ENCODE data around the gene SIDT2.

The SIDT2 gene

DNA sequence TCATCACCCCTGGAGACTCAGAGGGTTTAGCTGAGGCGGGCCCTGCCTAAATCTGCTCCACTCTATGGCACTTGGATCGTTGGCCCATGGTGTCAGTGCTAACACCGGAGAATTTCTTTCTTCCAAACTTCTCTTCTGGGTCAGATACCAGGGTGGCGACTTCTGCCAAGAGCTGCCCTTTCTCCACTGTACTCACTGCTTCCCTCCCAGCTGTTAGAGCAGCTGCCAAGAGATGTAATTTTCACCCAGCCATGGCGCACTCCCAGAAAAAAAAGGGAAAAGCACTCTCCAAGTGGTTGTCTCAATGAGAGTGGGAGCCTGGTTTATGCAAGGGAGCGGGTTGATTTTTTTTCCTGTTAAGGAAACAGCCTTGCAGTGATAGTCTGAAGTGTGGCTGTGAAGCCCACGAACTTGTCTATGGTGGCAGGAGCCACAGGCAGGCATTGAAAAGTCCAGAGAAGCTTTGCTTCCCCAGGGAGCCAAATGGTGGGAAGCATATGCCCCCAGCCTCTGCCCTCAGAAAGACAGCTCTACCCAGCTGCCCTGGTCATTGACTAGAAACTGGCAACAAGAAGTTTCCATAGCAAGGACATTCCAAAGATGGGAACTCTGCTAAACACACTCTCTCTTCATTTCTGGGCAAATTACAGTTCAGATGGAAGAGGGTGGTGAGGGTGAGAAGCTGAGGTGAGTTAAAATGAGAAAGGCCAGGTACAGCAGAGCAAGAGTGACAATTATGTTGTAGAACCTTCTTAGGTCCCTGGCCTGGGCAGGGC, 42.6 kb downstream of the SIDT2 start:
- no peak for DNase-seq (ENCODE audit: low read depth in 2 of 2)

DNA sequence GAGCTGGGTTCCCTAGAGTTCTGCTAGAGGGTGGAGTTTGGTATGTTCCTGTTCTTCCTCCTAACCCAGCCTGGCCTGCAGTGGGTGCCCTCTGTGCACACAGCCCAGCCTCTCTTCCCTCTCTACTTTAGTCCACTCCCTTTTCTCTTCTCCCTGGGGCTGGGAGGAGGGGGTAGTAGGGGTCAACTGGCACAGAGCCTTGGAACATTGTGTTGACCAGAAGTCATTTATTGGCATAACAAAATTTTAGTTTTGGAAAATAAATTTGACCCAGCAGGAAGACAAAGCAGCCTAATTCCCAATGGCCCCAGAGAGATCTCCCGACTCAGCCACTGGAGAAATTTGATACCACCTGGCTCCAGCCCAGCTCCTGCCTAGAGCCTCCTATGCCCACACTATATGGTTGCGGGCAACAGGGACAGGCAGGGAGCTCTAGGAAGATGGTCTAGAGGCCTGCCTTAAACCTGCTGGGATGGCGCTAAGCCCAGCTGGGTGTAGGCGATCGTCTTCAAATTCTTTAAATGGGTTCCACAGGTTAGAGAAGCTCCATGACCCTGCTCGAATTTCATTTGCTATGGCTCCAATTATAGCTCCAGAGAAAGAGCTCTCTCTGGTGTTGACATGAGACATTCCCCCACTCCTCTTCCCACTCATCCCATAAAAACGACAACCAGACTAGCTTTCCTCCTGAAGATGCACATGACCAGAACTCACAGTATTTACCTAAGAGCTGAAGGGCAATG, 43.4 kb downstream of the SIDT2 start:
- DNase-seq (ENCODE audit: low read depth in 2 of 2) = no peak

DNA sequence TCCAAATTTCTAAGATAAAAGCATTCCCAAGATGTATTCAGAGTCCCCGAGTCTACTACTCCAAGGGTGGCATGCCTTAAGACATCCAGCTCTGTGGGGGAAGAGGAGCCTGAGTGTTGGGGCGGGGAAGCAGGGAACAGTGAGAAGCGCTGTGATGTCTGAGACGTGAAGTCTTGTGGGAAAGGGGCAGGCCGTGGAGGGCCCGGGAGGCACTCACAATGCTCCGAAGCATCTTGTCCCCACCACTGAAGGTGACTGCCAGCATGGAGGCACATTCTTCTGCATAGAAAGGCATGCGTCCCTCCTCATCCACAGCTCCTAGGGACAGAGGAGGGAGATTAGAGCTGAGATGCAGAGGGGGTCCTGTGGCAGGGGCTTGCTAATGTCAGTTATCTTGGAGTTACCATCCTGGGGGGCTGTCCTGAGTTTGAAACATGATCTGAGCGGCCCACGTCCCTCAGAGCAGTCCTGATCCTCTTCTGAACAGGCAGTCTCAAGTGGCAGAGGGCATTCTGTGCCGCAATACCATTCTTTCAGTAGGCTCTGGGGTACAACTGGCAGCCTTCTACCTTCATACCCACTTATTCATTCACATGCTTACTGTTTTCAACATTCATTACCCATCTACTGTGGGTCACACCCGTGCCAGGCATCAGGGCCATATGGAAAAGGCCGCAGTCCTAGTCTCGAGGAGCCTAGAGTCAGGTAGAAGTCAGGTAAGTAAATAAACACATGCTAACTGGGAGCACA, 44.6 kb downstream of the SIDT2 start:
- DNase-seq (ENCODE audit: low read depth in 2 of 2) = no peak

DNA sequence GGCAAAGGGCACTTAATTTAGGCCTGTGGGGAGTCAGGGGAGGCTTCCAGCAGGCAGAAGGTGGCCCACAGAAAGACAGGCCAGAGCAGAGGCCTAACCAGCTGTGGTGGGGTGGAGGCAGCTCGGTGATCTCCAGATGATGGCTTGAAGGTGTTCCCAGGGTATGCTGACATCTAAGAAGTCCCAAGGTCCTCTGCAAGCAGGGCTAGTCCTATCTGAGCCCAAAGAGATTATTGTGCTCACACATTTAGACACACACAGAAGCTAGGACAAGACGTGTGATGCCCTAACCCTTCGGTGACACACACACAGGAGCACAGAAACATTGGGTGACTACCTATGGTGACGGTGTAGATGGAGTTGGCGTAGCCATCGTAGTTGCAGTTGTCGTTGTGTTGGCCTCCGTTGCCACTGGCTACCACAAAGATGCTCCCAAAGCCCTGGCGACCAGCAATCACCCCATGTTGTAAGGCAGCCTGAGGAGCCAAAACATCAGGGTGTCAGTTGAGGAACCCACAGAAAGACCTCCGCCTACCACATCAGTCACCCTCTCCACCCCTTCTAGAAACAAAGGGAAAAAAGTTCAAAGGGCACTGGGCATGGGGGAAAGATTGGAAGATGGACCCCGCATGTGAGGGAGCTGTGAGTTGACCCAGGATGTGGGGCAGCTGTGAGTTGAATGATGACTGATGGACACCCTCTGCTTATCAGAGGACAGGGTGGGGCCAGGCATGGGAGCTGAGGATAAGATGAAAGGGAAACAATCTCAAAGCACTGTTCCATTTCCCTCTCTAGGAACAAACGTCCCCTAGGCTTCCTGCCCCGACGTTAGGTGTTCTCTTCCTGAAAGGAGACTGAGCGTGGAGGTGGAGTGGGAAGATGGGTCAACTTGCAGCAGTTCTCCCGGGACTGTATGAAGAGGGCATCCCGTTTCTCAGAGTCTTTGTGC, 45.5 kb downstream of the SIDT2 start:
- DNase-seq (ENCODE audit: low read depth in 2 of 2) = no peak

DNA sequence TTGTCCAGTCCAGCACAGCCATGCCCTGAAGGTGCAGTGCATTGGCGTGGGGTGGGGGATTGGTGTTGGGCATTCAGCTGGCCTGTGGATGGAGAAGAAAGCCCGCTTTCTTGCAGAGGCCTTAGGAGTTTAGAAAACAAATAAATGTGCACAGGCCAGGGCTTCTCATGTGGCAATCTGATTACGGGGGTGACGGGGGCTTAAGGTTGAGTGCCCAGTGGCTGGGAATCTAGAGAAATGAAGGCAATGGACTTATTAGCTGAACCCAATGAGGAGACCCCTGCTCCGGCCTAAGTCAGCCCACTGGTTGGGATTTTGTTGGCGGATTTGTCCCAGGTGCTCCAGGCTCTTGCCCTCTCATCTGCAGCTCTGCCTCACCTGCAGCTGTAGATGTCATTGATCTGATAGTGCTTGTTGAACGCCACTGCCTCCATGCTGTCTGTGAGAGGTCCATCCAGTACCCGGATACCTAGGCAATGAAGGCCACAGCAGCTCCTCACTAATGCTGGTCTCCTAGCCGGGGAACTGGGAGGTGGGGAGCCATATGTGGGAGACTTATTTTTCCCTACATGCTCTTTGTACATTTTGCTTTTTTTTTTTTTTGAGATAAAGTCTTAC, 47.1 kb downstream of the SIDT2 start:
- DNase-seq (ENCODE audit: low read depth in 2 of 2) = no peak

DNA sequence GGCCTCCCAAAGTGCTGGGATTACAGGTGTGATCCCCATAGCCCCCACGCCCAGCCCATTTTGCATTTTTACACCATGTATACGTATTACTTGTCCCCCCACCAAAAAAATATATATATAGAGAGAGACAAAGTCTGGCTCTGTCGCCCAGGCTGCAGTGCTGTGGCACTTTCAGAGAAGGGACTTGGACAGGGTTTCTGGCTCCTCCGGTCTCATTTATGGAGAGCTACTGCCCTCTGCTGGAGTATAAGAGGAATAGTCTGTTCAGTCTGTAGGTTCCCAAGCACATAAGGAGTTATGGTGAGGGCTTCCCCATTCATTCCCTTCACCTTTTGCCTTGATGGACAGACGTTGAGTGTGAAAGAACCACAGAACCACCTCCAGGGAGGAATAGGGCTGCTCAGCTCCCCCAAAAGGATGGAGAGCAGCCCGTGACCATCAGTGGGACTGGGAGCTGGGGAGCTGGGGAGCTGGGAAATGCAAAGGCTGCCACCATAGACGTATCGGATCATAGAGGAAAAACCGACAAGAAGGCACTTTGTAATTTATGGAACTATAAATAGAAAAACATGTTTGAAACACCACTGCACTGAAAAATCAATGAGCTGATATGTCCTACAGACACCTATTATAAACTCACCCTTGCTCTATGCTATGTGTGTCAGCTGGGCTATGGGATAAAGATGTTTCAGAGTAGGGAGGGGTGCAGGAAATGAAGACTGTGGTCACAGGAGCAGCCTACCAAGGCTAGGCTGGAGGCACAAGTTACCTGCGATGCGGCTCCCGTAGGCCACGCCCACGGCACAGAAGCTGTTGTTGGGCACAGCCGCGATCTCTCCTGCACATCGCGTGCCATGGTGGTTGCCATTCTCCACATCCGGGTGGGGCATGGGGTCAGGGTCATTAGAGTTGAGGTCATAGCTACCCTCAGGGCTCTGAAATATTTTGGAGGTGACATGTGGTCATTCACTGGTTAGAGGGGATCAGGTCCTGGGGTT, 48.1 kb downstream of the SIDT2 start:
- DNase-seq (ENCODE audit: low read depth in 2 of 2) = peak in 1 of 2 donors; percentile 29

DNA sequence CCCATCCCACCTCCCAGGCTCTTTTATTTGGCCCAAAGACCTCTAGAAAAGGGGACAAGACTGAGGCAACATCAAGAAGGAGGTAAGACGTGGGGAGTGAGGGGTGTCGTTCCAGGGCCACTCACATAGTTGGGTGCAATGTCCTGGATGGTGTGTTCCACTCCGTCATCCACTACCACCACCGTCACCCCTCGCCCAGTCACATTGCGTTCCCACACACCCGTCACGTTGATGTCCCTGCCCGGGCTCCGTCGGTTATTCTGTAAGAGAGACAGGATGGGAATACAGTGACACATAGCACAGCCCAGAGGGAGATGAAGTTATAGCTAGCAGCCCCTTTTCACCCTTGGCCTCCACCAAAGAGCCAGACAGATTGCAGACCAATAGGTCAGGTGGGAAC, 49.5 kb downstream of the SIDT2 start:
- DNase-seq (ENCODE audit: low read depth in 2 of 2) = no peak

DNA sequence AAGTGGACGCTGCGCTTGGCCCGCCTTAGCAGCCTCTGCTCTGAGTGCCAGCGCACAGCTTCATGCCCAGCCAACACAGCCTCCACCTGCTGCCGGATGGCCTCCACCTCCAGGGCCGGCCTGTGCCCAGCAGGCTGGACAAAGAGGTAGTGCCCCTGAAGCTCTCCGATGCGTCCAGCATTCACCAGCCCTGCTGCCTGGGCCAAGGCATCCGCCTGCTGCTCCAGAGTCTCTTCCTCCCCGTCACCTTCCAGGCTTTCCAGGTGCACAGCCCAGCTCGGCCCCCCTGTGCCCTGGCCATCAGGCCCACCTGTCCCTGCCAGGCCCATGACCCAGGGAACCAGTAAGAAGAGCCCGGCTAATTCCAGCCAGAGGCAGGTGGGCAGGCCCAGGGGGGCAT, 50.9 kb downstream of the SIDT2 start:
- DNase-seq (ENCODE audit: low read depth in 2 of 2) = no peak

DNA sequence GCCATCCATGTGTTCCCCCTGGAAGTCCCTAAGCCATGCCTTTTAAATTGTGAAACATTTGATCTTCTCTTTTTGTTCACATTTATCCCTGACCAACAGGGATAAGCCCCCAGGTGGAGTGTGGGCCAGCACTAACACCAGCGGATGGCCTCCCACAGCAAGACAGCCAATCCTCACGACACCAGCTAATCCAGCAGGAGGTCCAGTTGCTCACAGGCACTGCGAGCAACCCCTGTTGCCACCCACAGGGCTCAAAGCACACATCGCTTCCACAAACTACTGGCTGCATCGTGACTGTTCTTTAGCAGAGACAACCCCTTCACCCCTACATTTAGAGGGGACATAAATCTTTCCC, 51.4 kb downstream of the SIDT2 start:
- DNase-seq (ENCODE audit: low read depth in 2 of 2) = no peak

DNA sequence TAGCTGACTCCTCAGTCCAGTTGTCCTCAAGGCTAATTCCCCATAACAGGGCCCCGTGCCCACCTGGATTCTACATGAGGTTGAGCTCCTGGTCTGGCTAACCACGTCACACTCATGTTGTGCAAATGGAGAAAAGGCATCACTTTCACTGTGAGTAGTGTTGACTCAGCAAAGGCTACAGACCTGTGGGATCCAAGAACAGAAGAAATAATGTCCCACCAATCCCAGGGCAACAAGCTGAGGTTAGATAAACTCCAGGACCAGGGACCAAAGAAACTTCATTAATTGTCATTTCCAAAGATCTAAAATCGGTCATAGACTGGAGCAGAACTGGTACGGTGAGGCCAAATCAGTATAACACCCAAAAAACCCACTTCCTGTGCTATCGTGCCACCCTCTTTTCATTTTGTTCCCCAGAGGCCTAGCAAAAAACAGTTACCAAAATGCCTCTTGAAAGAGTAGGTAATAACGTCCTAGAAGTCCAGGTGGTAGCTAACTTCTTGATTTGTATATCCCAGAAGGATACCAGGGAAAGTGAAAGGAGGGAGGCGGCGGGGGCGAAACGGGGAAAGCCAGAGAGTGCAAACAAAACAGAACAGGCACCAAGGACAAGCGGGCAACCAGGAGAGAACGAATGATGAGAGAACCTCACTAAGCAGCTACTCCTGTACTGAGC, 51.9 kb downstream of the SIDT2 start:
- peak in 1 of 2 donors; percentile 22 for DNase-seq (ENCODE audit: low read depth in 2 of 2)

DNA sequence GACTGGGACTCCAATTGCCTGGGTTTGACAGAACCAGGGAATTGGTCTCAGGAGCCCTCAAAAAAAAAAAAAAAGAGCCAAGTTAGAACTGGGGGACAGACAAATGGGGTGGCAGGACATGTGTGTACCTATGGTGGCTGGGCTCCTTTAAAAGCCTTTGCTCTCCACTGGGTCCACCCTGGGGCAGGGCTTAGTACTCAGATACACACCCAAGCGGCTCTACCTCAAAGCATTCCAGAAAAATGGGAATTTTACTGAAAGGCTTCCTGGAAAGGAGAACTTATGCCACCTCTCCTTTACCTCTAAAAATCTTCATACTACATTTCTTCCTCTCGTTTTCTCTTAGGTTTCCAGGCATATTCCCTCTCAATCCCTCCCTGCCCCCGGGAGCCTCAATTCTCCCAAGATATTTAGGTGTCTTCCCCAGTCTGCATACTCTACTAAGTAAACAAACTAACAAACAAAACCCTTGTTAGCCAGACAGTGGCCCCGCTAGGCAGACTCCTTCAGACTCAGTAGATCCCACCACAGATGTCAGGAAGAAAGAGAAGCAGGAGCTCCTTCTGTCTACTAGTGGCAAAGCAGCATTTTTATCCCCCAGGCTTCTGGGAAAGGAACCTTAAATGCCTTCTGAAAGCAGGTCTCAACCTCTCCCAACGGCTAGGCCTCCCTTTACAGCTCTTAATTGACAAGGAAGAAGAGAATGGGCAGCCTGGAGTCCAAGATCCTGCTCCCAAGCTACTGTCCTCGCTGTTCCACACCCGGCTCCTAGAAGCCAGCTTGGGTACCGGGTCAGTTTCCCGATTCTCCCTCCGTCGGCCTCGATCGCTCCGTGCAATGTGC, 52.7 kb downstream of the SIDT2 start:
- DNase-seq (ENCODE audit: low read depth in 2 of 2) = no peak

DNA sequence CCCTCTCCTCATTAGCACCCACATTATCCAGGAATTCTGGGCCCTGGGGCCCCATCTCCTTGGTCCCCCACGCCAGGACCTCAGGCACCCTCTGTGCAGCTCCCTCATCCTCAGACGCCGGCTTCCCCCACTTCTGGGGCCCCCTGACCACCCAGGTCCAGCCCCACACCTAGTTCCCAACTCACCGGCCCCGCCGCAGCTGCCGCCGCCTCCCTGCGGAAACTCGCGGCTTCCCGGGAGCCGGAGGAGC, 53.2 kb downstream of the SIDT2 start, which contains the start of gene PCSK7:
Gene PCSK7, minus strand, starts transcription at position 232 of the 250 bp plus-strand sequence. CDS start 2,229 bp downstream, outside the sequence.
- DNase-seq (ENCODE audit: low read depth in 2 of 2) = peak in 1 of 2 donors; percentile 43

DNA sequence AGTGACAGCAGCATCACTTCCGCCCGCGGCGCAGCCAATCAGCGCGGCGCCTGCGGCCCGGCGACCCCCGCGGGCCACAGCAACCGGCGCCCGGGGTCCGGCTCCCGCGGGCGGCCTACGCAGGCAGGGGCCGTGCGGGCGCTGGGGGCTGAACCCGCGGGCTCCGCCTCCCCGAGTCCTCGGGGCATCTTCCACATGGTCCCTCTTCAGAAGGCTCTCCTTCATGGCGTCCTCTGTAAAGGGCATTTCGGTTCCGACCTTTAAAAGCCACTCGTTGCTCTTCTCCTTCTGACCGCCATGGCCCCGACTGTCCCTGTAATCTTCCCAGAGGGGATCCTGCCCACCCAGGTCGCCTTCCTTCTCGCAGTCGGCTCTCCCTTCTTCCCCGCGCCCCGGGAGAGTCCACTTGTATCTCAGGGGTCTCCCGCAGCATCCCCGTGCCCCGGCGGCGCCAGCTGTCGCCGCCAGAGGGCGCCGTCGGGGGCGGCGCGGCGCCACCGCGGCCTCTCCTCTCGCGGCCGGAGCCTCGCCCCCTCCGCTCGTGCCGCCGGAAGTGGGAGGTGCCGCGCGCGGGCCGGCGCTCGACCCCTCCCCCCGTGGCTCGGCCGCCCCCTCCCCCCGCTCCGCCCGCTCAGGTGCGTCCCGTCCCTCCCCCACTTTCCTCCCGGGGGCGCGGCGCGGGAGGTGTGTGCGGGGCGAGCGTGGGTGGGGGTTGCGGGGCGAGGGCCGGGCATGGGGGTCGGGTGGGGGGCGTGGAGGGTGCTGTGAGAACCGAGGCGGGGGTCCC, 53.7 kb downstream of the SIDT2 start, which contains the start of gene RNF214:
Gene RNF214, plus strand, starts transcription at position 580 of the 787 bp plus-strand sequence. CDS start 1,602 bp downstream, outside the sequence.
- DNase-seq (ENCODE audit: low read depth in 2 of 2) = peak; percentile 66 to 74

DNA sequence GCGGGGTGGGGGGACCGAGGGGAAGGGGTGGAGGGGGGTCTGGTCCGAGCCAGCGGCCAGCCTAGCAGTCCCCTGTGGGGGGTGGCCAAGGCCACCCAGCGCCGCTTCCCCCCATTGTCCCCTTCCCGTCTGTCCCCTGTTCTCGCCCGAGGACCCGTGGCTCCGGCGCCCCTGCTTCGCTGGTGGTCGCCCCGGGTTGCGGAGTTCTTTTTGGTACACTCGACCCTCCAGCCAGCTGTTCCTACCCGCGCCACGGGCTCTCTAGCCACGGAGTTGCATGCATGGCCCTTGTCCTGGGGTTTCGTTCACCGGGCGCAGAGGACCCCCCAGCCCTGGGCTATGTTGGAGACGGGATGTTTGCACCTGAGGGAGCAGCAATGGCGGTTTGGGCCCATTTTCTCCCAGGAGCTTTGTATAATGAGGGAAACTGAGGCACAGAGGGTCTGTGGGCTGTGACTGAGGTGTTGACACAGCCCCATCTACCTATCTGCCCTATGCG, 54.4 kb downstream of the SIDT2 start:
- DNase-seq (ENCODE audit: low read depth in 2 of 2) = no peak

DNA sequence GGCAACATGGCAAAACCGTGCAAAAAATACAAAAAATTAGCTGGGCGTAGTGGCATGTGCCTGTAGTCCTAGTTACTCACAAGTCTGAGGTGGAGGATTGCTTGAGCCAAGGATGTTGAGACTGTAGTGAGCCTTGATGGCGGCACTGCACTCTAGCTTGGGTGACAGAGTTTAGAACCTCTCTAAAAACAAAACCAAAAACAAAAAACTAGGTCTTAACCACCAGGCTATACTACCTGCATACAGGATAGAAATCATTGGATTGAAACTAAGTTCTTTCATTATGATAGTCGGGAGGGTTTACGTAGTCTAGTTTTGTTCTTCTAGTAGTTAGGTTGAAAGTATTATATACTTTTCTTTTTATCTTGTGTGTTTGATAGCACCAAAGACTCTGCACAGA, 59.7 kb downstream of the SIDT2 start:
- no peak for DNase-seq (ENCODE audit: low read depth in 2 of 2)

DNA sequence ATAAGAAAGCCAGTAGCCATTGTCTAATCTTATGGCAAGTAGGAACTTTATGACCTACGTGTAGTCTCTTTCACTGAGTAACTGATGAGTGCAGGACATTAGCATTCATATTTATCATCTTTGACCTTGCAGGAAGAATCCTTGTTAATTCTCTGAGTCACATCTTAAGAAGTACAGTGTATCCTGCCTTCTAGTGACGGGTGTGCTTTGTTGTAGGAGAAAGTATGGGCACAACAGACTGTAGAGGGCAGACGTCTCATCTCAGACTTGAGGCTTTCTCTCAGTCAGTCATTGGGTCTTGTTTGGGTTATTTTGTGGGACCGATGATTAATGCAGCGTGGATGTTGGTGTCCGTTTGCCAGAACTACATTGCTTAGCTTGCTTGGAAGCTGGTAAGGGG, 60.8 kb downstream of the SIDT2 start:
- DNase-seq (ENCODE audit: low read depth in 2 of 2) = no peak
